H1 (cell line): Measurements from ENCODE around the gene FAM133A. TPM values are rescaled to one million over a fixed set of nuclear protein-coding genes. Genes with fewer than 3 reads are reported as not detected.

ENCODE experiments used
- CTCF ChIA-PET: fragments of 300-600 bp; sonication (Branson Sonifier 250); formaldehyde crosslinking; loops from one replicate; lab custom pipeline; 2021; ENCODE audit not compliant: partially characterized antibody; lab: Charles Lee
- POLR2A ChIA-PET: fragments of 300-600 bp; sonication (Branson Sonifier 250); formaldehyde crosslinking; loops from one replicate; lab custom pipeline; 2021; ENCODE audit warnings: inconsistent platforms; ENCODE audit not compliant: partially characterized antibody; lab: Charles Lee
- DNase-seq, 2 experiments: peaks; one replicate each; pipeline versions ENCODE4 v3.0.0 to v3.0.0-alpha.2; 2010 to 2022; ENCODE audit warnings: low spot score in 2 of 2, low read depth in 1 of 2, mixed read lengths in 1 of 2
- FAIRE-seq: peaks from 2 replicates; lab custom pipeline; 2011; peaks lifted over from hg19 to GRCh38; lab: Jason Lieb, UNC
- H2AFZ ChIP-seq: 2 replicates; pipeline ENCODE4 v1.8.1; 2012; ENCODE audit warnings: low read length, inconsistent platforms
- H2AK5ac ChIP-seq: 2 replicates; pipeline ENCODE4 v1.6.1; 2013; ENCODE audit warnings: low read depth, low read length
- H2BK120ac ChIP-seq: replicated peaks from 2 replicates; pipeline ENCODE3; 2013; ENCODE audit warnings: low read depth, low read length, inconsistent platforms
- H2BK12ac ChIP-seq: 2 replicates; pipeline ENCODE4 v1.6.1; 2013; ENCODE audit warnings: low read depth, low read length
- H2BK15ac ChIP-seq: 2 replicates; pipeline ENCODE4 v1.6.1; 2013; ENCODE audit warnings: low read length
- H2BK20ac ChIP-seq: 2 replicates; pipeline ENCODE4 v1.6.1; 2013; ENCODE audit warnings: low read length
- H2BK5ac ChIP-seq: 2 replicates; pipeline ENCODE4 v1.6.1; 2013; ENCODE audit warnings: low read depth, low read length
- H3K14ac ChIP-seq: 2 replicates; pipeline ENCODE4 v1.6.1; 2013; ENCODE audit warnings: inconsistent platforms; ENCODE audit not compliant: insufficient read length
- H3K18ac ChIP-seq: 2 replicates; pipeline ENCODE4 v1.6.1; 2013; ENCODE audit warnings: low read length; ENCODE audit errors: extremely low read depth
- H3K23ac ChIP-seq: 2 replicates; pipeline ENCODE4 v1.6.1; 2013; ENCODE audit warnings: inconsistent platforms; ENCODE audit not compliant: insufficient read length
- H3K23me2 ChIP-seq: 2 replicates; pipeline ENCODE4 v1.6.1; 2013; ENCODE audit warnings: low read depth, low read length
- H3K27ac ChIP-seq: 2 replicates; pipeline ENCODE4 v1.6.1; 2011; ENCODE audit warnings: low read depth, low read length, inconsistent platforms
- H3K27me3 ChIP-seq, 4 experiments: replicated peaks in 1 of 4; 1 replicate in 1 of 4; 2 replicates in 3 of 4; pipeline versions ENCODE4 v1.6.1 to v1.8.1; 2011 to 2013; ENCODE audit warnings: low read length in 3 of 4, mild to moderate bottlenecking in 3 of 4, inconsistent platforms in 2 of 4, mixed read lengths in 2 of 4, moderate library complexity in 1 of 4; ENCODE audit not compliant: control insufficient read depth in 3 of 4, insufficient read depth in 3 of 4; ENCODE audit errors: extremely low read depth in 1 of 4
- H3K36me3 ChIP-seq, 4 experiments: 2 replicates each; pipeline versions ENCODE4 v1.6.1 to v1.8.1; 2011 to 2013; ENCODE audit warnings: mild to moderate bottlenecking in 4 of 4, low read length in 3 of 4, moderate library complexity in 2 of 4, control low read depth in 1 of 4, inconsistent platforms in 1 of 4; ENCODE audit not compliant: insufficient read depth in 4 of 4, control insufficient read depth in 2 of 4
- H3K4ac ChIP-seq: replicated peaks from 2 replicates; pipeline ENCODE3; 2013; ENCODE audit warnings: low read length, low read depth, mixed read lengths, inconsistent platforms; ENCODE audit not compliant: insufficient read length
- H3K4me1 ChIP-seq, 4 experiments: replicated peaks in 1 of 4; 1 replicate in 1 of 4; 2 replicates in 3 of 4; pipeline versions ENCODE4 v1.6.1 to v1.8.1; 2011 to 2013; ENCODE audit warnings: low read length in 3 of 4, inconsistent platforms in 2 of 4, mixed read lengths in 1 of 4; ENCODE audit not compliant: insufficient read depth in 4 of 4, control insufficient read depth in 3 of 4
- H3K4me2 ChIP-seq, 2 experiments: 2 replicates each; pipeline versions ENCODE4 v1.6.1 to v1.8.1; 2011 to 2013; ENCODE audit warnings: low read depth in 2 of 2, low read length in 2 of 2, control low read depth in 1 of 2, inconsistent platforms in 1 of 2, mild to moderate bottlenecking in 1 of 2; ENCODE audit not compliant: insufficient read depth in 1 of 2
- H3K4me3 ChIP-seq, 4 experiments: fragments of 200-600, 300-600 bp in 1 of 4; sonication (generic), shearing (Covaris generic), sonication (Bioruptor Twin) in 1 of 4; 2 replicates each; pipeline versions ENCODE4 v1.5.1 to v1.8.1; 2011 to 2016; ENCODE audit warnings: low read length in 4 of 4, low read depth in 3 of 4, control low read depth in 2 of 4, inconsistent platforms in 2 of 4, mild to moderate bottlenecking in 2 of 4, mixed read lengths in 1 of 4, moderate library complexity in 1 of 4; ENCODE audit not compliant: insufficient read depth in 2 of 4; ENCODE audit errors: extremely low read depth in 1 of 4
- H3K56ac ChIP-seq: replicated peaks from 2 replicates; pipeline ENCODE3; 2013; ENCODE audit warnings: low read depth, mild to moderate bottlenecking, mixed read lengths, low read length, inconsistent platforms; ENCODE audit not compliant: insufficient read length
- H3K79me1 ChIP-seq: 2 replicates; pipeline ENCODE4 v1.6.1; 2013; ENCODE audit warnings: low read depth, low read length, control low read depth
- H3K79me2 ChIP-seq, 2 experiments: 2 replicates each; pipeline versions ENCODE4 v1.6.1 to v1.8.1; 2012 to 2013; ENCODE audit warnings: low read length in 2 of 2, mild to moderate bottlenecking in 2 of 2, inconsistent platforms in 1 of 2; ENCODE audit not compliant: insufficient read depth in 2 of 2, control insufficient read depth in 1 of 2
- H3K9ac ChIP-seq, 4 experiments: replicated peaks in 1 of 4; 1 replicate in 1 of 4; 2 replicates in 3 of 4; pipeline versions ENCODE4 v1.6.1 to v1.8.1; 2011 to 2013; ENCODE audit warnings: low read depth in 3 of 4, low read length in 3 of 4, control low read depth in 2 of 4, mild to moderate bottlenecking in 2 of 4, moderate library complexity in 2 of 4, inconsistent platforms in 1 of 4; ENCODE audit errors: extremely low read depth in 1 of 4
- H3K9me3 ChIP-seq, 2 experiments: 2 replicates each; pipeline versions ENCODE4 v1.6.1 to v1.8.1; 2012 to 2013; ENCODE audit warnings: mild to moderate bottlenecking in 2 of 2, moderate library complexity in 2 of 2, control low read depth in 1 of 2, inconsistent platforms in 1 of 2, low read depth in 1 of 2, low read length in 1 of 2, mixed read lengths in 1 of 2; ENCODE audit not compliant: insufficient read depth in 2 of 2
- H4K20me1 ChIP-seq, 2 experiments: replicated peaks in 1 of 2; 2 replicates each; pipeline versions ENCODE3 to v1.8.1; 2011 to 2013; ENCODE audit warnings: inconsistent platforms in 2 of 2, low read length in 2 of 2, mild to moderate bottlenecking in 1 of 2; ENCODE audit not compliant: insufficient read depth in 2 of 2, control insufficient read depth in 1 of 2
- H4K5ac ChIP-seq: 2 replicates; pipeline ENCODE4 v1.6.1; 2013; ENCODE audit warnings: low read length, low read depth, mixed read lengths, inconsistent platforms; ENCODE audit not compliant: insufficient read length
- H4K8ac ChIP-seq: 2 replicates; pipeline ENCODE4 v1.8.0; 2013; ENCODE audit warnings: mild to moderate bottlenecking, moderate library complexity, low read length, inconsistent platforms; ENCODE audit not compliant: insufficient read depth; ENCODE audit errors: extremely low read depth
- H4K91ac ChIP-seq: replicated peaks from 2 replicates; pipeline ENCODE3; 2013; ENCODE audit warnings: low read length, mixed read lengths, inconsistent platforms; ENCODE audit not compliant: insufficient read length
- CBX8 ChIP-seq: fragments of 300-800, 300-1000 bp; sonication (generic); IDR thresholded peaks from 2 replicates; pipeline ENCODE4 v1.7.1; 2016; ENCODE audit warnings: low read depth, low read length, borderline replicate concordance
- EGR1 ChIP-seq: IDR thresholded peaks from 2 replicates; pipeline ENCODE4 v1.6.1; 2011; ENCODE audit warnings: low read depth, low read length, borderline replicate concordance
- EP300 ChIP-seq, 2 experiments: IDR thresholded peaks; 1 replicate in 1 of 2; 2 replicates in 1 of 2; pipeline ENCODE4 v1.6.1; 2011 to 2012; ENCODE audit warnings: low read depth in 2 of 2, low read length in 2 of 2, mild to moderate bottlenecking in 2 of 2, borderline replicate concordance in 1 of 2, inconsistent platforms in 1 of 2, moderate library complexity in 1 of 2
- GABPA ChIP-seq: IDR thresholded peaks from 2 replicates; pipeline ENCODE4 v1.6.1; 2011; ENCODE audit warnings: mild to moderate bottlenecking, low read length, moderate library complexity, borderline replicate concordance; ENCODE audit not compliant: insufficient read depth
- JUND ChIP-seq: IDR thresholded peaks from 2 replicates; pipeline ENCODE4 v1.6.1; 2011; ENCODE audit warnings: mild to moderate bottlenecking, improper control_type of control experiment, low read length
- SAP30 ChIP-seq: fragments of 300-600 bp; sonication (generic); IDR thresholded peaks from 2 replicates; pipeline ENCODE4 v1.7.1; 2012; ENCODE audit warnings: low read length, moderate library complexity, mild to moderate bottlenecking, inconsistent platforms; ENCODE audit not compliant: insufficient read depth, insufficient replicate concordance
- SIN3A ChIP-seq, 2 experiments: IDR thresholded peaks in 1 of 2; conservative IDR thresholded peaks in 1 of 2; 2 replicates each; pipeline ENCODE4 v1.6.1; 2011 to 2012; ENCODE audit warnings: low read length in 2 of 2, improper control_type of control experiment in 1 of 2, low read depth in 1 of 2, mild to moderate bottlenecking in 1 of 2
- SP1 ChIP-seq: IDR thresholded peaks from 2 replicates; pipeline ENCODE4 v1.6.1; 2011; ENCODE audit warnings: low read depth, low read length
- SRF ChIP-seq: IDR thresholded peaks from 2 replicates; pipeline ENCODE4 v1.6.1; 2011; ENCODE audit warnings: mild to moderate bottlenecking, low read depth, low read length, moderate library complexity
- SUZ12 ChIP-seq: fragments of 200-600 bp; sonication (generic); IDR thresholded peaks from 2 replicates; pipeline ENCODE4 v1.6.1; 2012; ENCODE audit warnings: mild to moderate bottlenecking, inconsistent platforms, low read length, moderate library complexity, mixed read lengths
- TBP ChIP-seq: IDR thresholded peaks from 2 replicates; pipeline ENCODE4 v1.6.1; 2011; ENCODE audit warnings: low read depth, low read length, improper control_type of control experiment
- ZNF274 ChIP-seq: IDR thresholded peaks from 2 replicates; pipeline ENCODE4 v1.7.0; 2012; ENCODE audit warnings: low read length, borderline replicate concordance; ENCODE audit errors: extremely low read depth
- WGBS, 2 experiments: shearing (Covaris generic) in 1 of 2; methylation state at CpG; one replicate each; pipeline versions ENCODE4 v1.1.6 to v1.1.7; 2013 to 2015; ENCODE audit warnings: low lambda C conversion rate in 2 of 2, mixed read lengths in 2 of 2, inconsistent platforms in 1 of 2, low coverage in 1 of 2, missing lambda C conversion rate in 1 of 2; ENCODE audit not compliant: insufficient replicate concordance in 2 of 2, insufficient coverage in 1 of 2, insufficient read length in 1 of 2; ENCODE audit errors: extremely low coverage in 1 of 2, missing lambda C conversion rate in 1 of 2; 5-methylcytosine and 5-hydroxymethylcytosine counted together
- polyA plus RNA-seq, 7 experiments: library from polyadenylated mRNA; depleted of rRNA in 3 of 7; stranded (reverse) in 5 of 7; unstranded in 2 of 7; fragments of >200 nt in 5 of 7; fragments of 200-250 nt in 2 of 7; gene quantifications; 1 replicate in 5 of 7; 2 replicates in 1 of 7; 4 replicates in 1 of 7; pipeline versions ENCODE4 v1.2.1 to v1.2.3, GENCODE V29; 2011 to 2013; ENCODE audit warnings: missing spikeins in 2 of 7, mixed read lengths in 2 of 7
- total RNA-seq: library from RNA; stranded (reverse); fragmentation: NEBNext Ultra II Directional; extraction: Animal tissue kit (Norgen Biotek cat#: 25700); gene quantifications from 2 replicates; pipeline ENCODE4 v1.2.1, GENCODE V29; 2021
- TF ChIP-seq, protein P1 (sequence below): IDR thresholded peaks from 2 replicates; pipeline ENCODE4 v1.6.1; 2012; ENCODE audit warnings: inconsistent platforms
- TF ChIP-seq, protein P2 (sequence below): IDR thresholded peaks from 2 replicates; pipeline ENCODE4 v1.6.1; 2012; ENCODE audit warnings: inconsistent platforms

The FAM133A gene
- total and polyA plus RNA-seq, 2 of the 8 experiments (the other 6 are each of a cell fraction or from before 2014, with no cell fraction given): 0.26 to 0.82 TPM

DNA sequence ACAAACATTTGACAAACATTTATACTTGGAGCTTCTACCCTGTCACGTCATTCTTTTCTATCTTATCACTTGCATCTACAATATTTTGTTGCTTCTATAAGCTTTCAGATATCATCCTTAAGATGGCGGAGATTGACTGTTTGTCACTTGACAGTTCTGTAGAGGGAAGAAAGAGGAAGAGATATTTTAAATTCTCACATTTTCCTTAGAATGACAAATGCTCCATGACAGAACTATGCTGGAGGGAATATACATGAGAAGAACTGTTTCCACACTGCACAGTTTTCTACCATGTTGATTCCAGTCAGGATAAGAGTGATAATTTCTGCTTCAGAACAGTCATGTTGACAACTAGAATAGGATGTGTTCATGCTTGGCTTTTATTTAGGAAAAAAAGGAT is 29.7 kb downstream of the FAM133A start:
- Histone ChIP-seq H3K4me3 (no peak overlapping the region), H2BK20ac (no peak overlapping the region), H3K79me2 (no peaks in the 10 kb centered on the region), H2AK5ac (no peak overlapping the region), H2BK120ac (no peak overlapping the region), H4K91ac (no peak overlapping the region), H2BK5ac (no peak overlapping the region), H3K9me3 (no peaks in the 10 kb centered on the region), H3K4me2 (no peak overlapping the region), H4K5ac (no peak overlapping the region), H3K79me1 (no peaks in the 10 kb centered on the region), H4K8ac (no peak overlapping the region), H3K9ac (no peak overlapping the region), H2BK15ac (no peak overlapping the region), H3K27me3 (no peaks in the 10 kb centered on the region), H3K27ac (no peak overlapping the region), H4K20me1 (no peaks in the 10 kb centered on the region), H3K56ac (no peak overlapping the region), H3K23ac (no peak overlapping the region), H3K4me1 (no peaks in the 10 kb centered on the region), H3K14ac (no peak overlapping the region), H3K18ac (no peak overlapping the region), H2AFZ (no peak overlapping the region), H3K23me2 (no peaks in the 10 kb centered on the region), H3K4ac (no peak overlapping the region), H3K36me3 (no peaks in the 10 kb centered on the region), H2BK12ac (no peak overlapping the region)
- DNase-seq (no peak), FAIRE-seq (no peak)
- POLR2A ChIA-PET: no interaction called here
- CTCF ChIA-PET: no interaction called here
- WGBS, 2 experiments: 96% methylated on average over 2 of the region's 2 CpGs; no CpG with 5 or more reads in 1 of the 2 experiments
- TF ChIP-seq TBP (no peak), SUZ12 (no peak), SIN3A (conservative IDR thresholded peaks at IDR 0.05 in 1 of 2, IDR thresholded peaks at IDR 0.05 in 1 of 2; ENCODE audit: low read depth in 1 of 2, low read length in 2 of 2) (no peak), SRF (no peak), SP1 (no peak), GABPA (no peak), EP300 (IDR thresholded peaks at IDR 0.05; ENCODE audit: borderline replicate concordance in 1 of 2, low read depth in 2 of 2, low read length in 2 of 2) (no peak), CBX8 (no peak), JUND (no peak), SAP30 (no peak), EGR1 (no peak), ZNF274 (no peak)
- TF ChIP-seq, protein P1, sequence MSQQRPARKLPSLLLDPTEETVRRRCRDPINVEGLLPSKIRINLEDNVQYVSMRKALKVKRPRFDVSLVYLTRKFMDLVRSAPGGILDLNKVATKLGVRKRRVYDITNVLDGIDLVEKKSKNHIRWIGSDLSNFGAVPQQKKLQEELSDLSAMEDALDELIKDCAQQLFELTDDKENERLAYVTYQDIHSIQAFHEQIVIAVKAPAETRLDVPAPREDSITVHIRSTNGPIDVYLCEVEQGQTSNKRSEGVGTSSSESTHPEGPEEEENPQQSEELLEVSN: no peak
- TF ChIP-seq, protein P2, sequence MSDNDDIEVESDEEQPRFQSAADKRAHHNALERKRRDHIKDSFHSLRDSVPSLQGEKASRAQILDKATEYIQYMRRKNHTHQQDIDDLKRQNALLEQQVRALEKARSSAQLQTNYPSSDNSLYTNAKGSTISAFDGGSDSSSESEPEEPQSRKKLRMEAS: no peak
